ENCODE data around the gene TTC23L.

TTC23L gene

DNA sequence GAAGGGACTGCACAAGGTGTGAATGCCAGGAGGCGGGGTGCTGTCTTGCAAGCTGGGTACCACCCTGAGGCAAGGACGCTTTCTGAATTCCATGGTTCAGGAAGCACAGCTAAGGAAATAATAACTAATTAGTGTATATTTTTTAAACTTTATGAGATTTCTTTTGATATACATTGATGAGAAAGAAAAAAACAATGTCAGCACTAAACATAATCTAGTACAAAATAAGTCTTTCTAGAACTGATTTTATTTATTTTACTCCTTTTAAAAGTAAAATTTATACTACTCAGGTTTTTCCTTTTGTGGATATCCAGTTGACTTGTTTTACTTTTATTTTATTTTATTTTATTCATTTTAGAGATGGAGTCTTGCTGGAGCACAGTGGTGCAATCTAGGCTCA, 94.0 kb downstream of the TTC23L start:
- no peaks in the 10 kb centered on the region for H3K9me3 Mint-ChIP-seq
- H3K4me1 Mint-ChIP-seq: peaks cover 20% of the 10 kb centered on the region
- no peak overlapping the region for H3K27ac Mint-ChIP-seq
- no peak for ATAC-seq
- H3K36me3 Mint-ChIP-seq: peaks cover 30% of the 10 kb centered on the region
- no peak overlapping the region for H3K4me3 Mint-ChIP-seq
- H3K27me3 Mint-ChIP-seq: no peaks in the 10 kb centered on the region

DNA sequence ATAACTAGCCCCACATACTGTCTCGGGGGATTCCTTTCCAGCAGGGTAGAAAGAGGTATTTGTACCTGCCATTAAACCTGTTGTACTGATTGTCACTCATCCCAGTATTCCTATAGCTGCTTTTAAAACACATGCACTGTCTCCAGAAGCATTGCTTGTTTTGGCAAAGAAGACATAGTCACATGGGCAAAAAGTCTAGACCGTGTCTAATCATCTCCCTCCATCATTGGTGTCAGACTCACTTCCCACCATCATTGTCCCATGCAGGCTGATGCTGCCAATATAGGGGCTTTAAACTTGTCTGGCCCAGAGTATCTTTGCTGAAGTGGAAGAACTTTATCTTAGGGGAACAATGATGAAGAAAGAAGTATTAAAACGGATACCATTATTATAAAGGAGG, 103.0 kb downstream of the TTC23L start:
- no peaks in the 10 kb centered on the region for H3K9me3 Mint-ChIP-seq
- H3K27ac Mint-ChIP-seq: no peak overlapping the region
- H3K4me1 Mint-ChIP-seq: no peaks in the 10 kb centered on the region
- H3K27me3 Mint-ChIP-seq: no peaks in the 10 kb centered on the region
- H3K36me3 Mint-ChIP-seq: peaks cover 55% of the 10 kb centered on the region
- H3K4me3 Mint-ChIP-seq: no peak overlapping the region
- no peak for ATAC-seq

DNA sequence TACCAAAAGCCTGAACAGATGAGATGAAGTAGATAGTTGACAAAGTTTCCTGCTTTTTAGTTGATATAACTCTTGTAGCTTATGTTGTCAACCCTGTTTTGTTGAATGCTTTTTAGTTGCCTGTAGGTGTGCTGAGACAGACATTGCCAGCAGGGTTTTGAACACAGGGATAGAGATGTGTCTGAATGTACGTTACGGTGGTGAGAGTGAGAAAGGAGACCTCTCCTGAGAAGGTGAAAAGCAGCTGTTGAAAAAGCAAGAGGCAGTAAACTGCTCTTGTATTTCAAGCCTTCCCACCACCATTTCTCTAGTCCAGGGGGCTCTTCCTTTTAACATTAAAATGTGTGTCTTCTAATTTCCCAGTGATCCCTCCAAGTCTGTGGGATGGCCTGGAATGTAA, 105.1 kb downstream of the TTC23L start:
- Mint-ChIP-seq H3K27ac (no peak overlapping the region), H3K9me3 (no peaks in the 10 kb centered on the region), H3K4me1 (no peaks in the 10 kb centered on the region), H3K27me3 (no peaks in the 10 kb centered on the region), H3K36me3 (peaks cover 57% of the 10 kb centered on the region), H3K4me3 (no peak overlapping the region)
- ATAC-seq: no peak

DNA sequence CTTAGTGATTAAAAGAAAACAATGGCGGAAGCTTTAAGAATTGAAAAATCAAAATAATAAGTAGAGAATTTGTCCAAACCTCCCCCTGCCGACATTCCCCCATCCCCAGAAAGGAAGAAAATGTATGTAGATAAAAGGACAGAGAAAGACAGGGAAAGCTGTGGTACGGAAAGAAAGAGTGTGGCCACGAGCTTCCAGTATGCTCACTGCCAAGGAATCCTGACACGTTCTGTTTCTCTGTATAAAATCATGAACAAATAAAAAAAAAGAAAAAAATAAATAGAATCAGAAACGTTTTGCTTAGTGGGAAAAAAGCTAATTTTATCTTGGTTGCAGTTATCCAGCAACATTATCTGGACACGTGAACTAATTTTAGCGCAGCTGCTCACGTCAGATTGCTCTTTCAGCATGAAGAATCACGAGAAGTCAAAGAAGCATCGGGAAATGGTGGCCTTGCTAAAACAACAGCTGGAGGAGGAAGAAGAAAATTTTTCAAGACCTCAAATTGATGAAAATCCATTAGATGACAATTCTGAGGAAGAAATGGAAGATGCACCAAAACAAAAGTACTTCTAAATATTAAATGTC, 105.6 kb downstream of the TTC23L start:
- H3K9me3 Mint-ChIP-seq: no peaks in the 10 kb centered on the region
- no peak overlapping the region for H3K27ac Mint-ChIP-seq
- ATAC-seq: no peak
- no peaks in the 10 kb centered on the region for H3K4me1 Mint-ChIP-seq
- no peak overlapping the region for H3K4me3 Mint-ChIP-seq
- H3K36me3 Mint-ChIP-seq: peaks cover 59% of the 10 kb centered on the region
- H3K27me3 Mint-ChIP-seq: no peaks in the 10 kb centered on the region

All from stimulated activated memory B cell treated with anti-CD40 and anti-IgM and Interleukin-4, amounts not matched to agents 10 μg/mL and 1 μg/mL and 100 μg/mL, for 72 hours (primary cell).